RWPE2 (cell line): ENCODE data around the gene SCNN1B.

ENCODE experiments used
- ATAC-seq: fragments of 200-7000 bp; cut with Tn5 transposase; 3 replicates; pipeline ENCODE4 v1.9.1; 2021; ENCODE audit warnings: low read depth
- DNase-seq: peaks from one replicate; pipeline ENCODE4 v3.0.0-alpha.2; 2020; ENCODE audit warnings: low spot score
- H3K27ac ChIP-seq: fragments of 450-650 bp; 2 replicates; pipeline ENCODE4 v1.5.1; 2017; ENCODE audit warnings: mild to moderate bottlenecking; ENCODE audit not compliant: poor library complexity, severe bottlenecking
- H3K27me3 ChIP-seq: fragments of 250-450 bp; sonication (Bioruptor Pico); 2 replicates; pipeline ENCODE4 v1.5.1; 2021; ENCODE audit warnings: mild to moderate bottlenecking, moderate library complexity; ENCODE audit not compliant: insufficient read depth, poor library complexity, severe bottlenecking
- H3K36me3 ChIP-seq: fragments of 250-450 bp; sonication (Bioruptor Pico); 2 replicates; pipeline ENCODE4 v1.5.1; 2020; ENCODE audit warnings: low read depth, mild to moderate bottlenecking, moderate library complexity
- H3K4me1 ChIP-seq: fragments of 250-450 bp; sonication (Bioruptor Pico); 2 replicates; pipeline ENCODE4 v1.5.1; 2021; ENCODE audit warnings: mild to moderate bottlenecking, moderate library complexity; ENCODE audit not compliant: insufficient read depth, poor library complexity, severe bottlenecking
- H3K4me3 ChIP-seq: fragments of 250-450 bp; sonication (Bioruptor Pico); 2 replicates; pipeline ENCODE4 v1.5.1; 2021; ENCODE audit warnings: mild to moderate bottlenecking, moderate library complexity; ENCODE audit not compliant: severe bottlenecking
- H3K9me3 ChIP-seq: fragments of 250-450 bp; sonication (Bioruptor Pico); 2 replicates; pipeline ENCODE4 v1.5.1; 2021; ENCODE audit warnings: mild to moderate bottlenecking, moderate library complexity; ENCODE audit not compliant: severe bottlenecking
- CTCF ChIP-seq: fragments of 450-650 bp; IDR thresholded peaks from one replicate; pipeline ENCODE4 v1.5.1; 2017; ENCODE audit warnings: mild to moderate bottlenecking, moderate library complexity; ENCODE audit not compliant: poor library complexity, severe bottlenecking

The SCNN1B gene

GRCh38 chr16:23279721-23280153 lies 22.4 kb upstream of the SCNN1B start:
- H3K9me3 ChIP-seq, result no peaks in the 10 kb centered on the region
- ATAC-seq (peak; percentile 89), DNase-seq (peak; percentile 78)
- H3K27ac ChIP-seq, result peak overlapping the region; percentile 80
- H3K4me1 ChIP-seq, result peaks cover 44% of the 10 kb centered on the region
- no peaks in the 10 kb centered on the region for H3K27me3 ChIP-seq
- H3K36me3 ChIP-seq, result no peaks in the 10 kb centered on the region
- no peak overlapping the region for H3K4me3 ChIP-seq
- TF ChIP-seq CTCF, result no peak

GRCh38 chr16:23280483-23280967 lies 21.6 kb upstream of the SCNN1B start:
- ATAC-seq, result peak; percentile 70
- H3K27me3 ChIP-seq, result no peaks in the 10 kb centered on the region
- DNase-seq, result no peak
- H3K36me3 ChIP-seq, result no peaks in the 10 kb centered on the region
- peaks cover 47% of the 10 kb centered on the region for H3K4me1 ChIP-seq
- no peak overlapping the region for H3K4me3 ChIP-seq
- no peak for TF ChIP-seq CTCF
- no peaks in the 10 kb centered on the region for H3K9me3 ChIP-seq
- H3K27ac ChIP-seq, result peak overlapping the region; percentile 80

GRCh38 chr16:23282568-23282967 lies 19.5 kb upstream of the SCNN1B start:
- no peak for TF ChIP-seq CTCF
- DNase-seq, result no peak
- peaks cover 57% of the 10 kb centered on the region for H3K4me1 ChIP-seq
- H3K36me3 ChIP-seq, result no peaks in the 10 kb centered on the region
- no peaks in the 10 kb centered on the region for H3K27me3 ChIP-seq
- no peak overlapping the region for H3K4me3 ChIP-seq
- H3K27ac ChIP-seq, result peak overlapping the region; percentile 79
- ATAC-seq, result no peak
- no peaks in the 10 kb centered on the region for H3K9me3 ChIP-seq

GRCh38 chr16:23283571-23283970 lies 18.5 kb upstream of the SCNN1B start:
- peak overlapping the region; percentile 79 for H3K27ac ChIP-seq
- peak; percentile 32; the same call in 2 of the 3 replicates for ATAC-seq
- peaks cover 52% of the 10 kb centered on the region for H3K4me1 ChIP-seq
- DNase-seq, result no peak
- no peaks in the 10 kb centered on the region for H3K9me3 ChIP-seq
- no peak for TF ChIP-seq CTCF
- no peaks in the 10 kb centered on the region for H3K36me3 ChIP-seq
- no peaks in the 10 kb centered on the region for H3K27me3 ChIP-seq
- no peak overlapping the region for H3K4me3 ChIP-seq

- peak overlapping the region; percentile 79 for H3K27ac ChIP-seq
- ATAC-seq (no peak), DNase-seq (no peak)
- no peak overlapping the region for H3K4me3 ChIP-seq
- H3K4me1 ChIP-seq, result peaks cover 45% of the 10 kb centered on the region
- H3K9me3 ChIP-seq, result no peaks in the 10 kb centered on the region
- H3K36me3 ChIP-seq, result no peaks in the 10 kb centered on the region
- H3K27me3 ChIP-seq, result no peaks in the 10 kb centered on the region
- no peak for TF ChIP-seq CTCF
These were observed 17.5 kb upstream of the SCNN1B start for GRCh38 chr16:23284584-23284983.
